ENCODE results near the gene UGT1A4. TPM values are rescaled to one million over a fixed set of nuclear protein-coding genes. Genes with fewer than 3 reads are reported as not detected.

The UGT1A4 gene
- polyA plus RNA-seq, 10 donors = not detected

Other genes with a start within 250 kb of the UGT1A4 start
- gene USP40, start 152.0 kb upstream of the UGT1A4 start, polyA plus RNA-seq (ENCODE audit: insufficient read length in 10 of 10) = 10 to 100 TPM; 17.3 to 39.0 (median 22.3) TPM
- not detected for gene UGT1A8, start 101.1 kb upstream of the UGT1A4 start, polyA plus RNA-seq (ENCODE audit: insufficient read length in 10 of 10)
- not detected for gene UGT1A10, start 82.3 kb upstream of the UGT1A4 start, polyA plus RNA-seq (ENCODE audit: insufficient read length in 10 of 10)
- gene UGT1A9, start 46.8 kb upstream of the UGT1A4 start, polyA plus RNA-seq (ENCODE audit: insufficient read length in 10 of 10) = not detected
- gene UGT1A7, start 36.8 kb upstream of the UGT1A4 start, polyA plus RNA-seq (ENCODE audit: insufficient read length in 10 of 10) = not detected
- under 1 TPM in 1 of 10 donors, not detected in 9; 0.26 TPM for gene UGT1A6, start 25.8 kb upstream of the UGT1A4 start, polyA plus RNA-seq (ENCODE audit: insufficient read length in 10 of 10)
- gene UGT1A5, start 5.8 kb upstream of the UGT1A4 start, polyA plus RNA-seq (ENCODE audit: insufficient read length in 10 of 10) = not detected
- not detected for gene UGT1A3, start 10.3 kb downstream of the UGT1A4 start, polyA plus RNA-seq (ENCODE audit: insufficient read length in 10 of 10)
- under 1 TPM in 5 of 10 donors, not detected in 5; 0.04 to 0.12 (median 0.05) TPM for gene UGT1A1, start 41.5 kb downstream of the UGT1A4 start, polyA plus RNA-seq (ENCODE audit: insufficient read length in 10 of 10)
- gene MROH2A, start 59.6 kb downstream of the UGT1A4 start, polyA plus RNA-seq (ENCODE audit: insufficient read length in 10 of 10) = under 1 TPM in 1 of 10 donors, not detected in 9; 0.18 TPM
- 10 to 100 TPM in 6 of 10 donors, 1 to 10 TPM in 4; 9.2 to 16.1 (median 10.5) TPM for gene HJURP, start 135.8 kb downstream of the UGT1A4 start, polyA plus RNA-seq (ENCODE audit: insufficient read length in 10 of 10)
- under 1 TPM in 3 of 10 donors, not detected in 7; 0.13 to 0.26 (median 0.21) TPM for gene TRPM8, start 198.6 kb downstream of the UGT1A4 start, polyA plus RNA-seq (ENCODE audit: insufficient read length in 10 of 10)